ENCODE data around the gene GPR27.

DNA sequence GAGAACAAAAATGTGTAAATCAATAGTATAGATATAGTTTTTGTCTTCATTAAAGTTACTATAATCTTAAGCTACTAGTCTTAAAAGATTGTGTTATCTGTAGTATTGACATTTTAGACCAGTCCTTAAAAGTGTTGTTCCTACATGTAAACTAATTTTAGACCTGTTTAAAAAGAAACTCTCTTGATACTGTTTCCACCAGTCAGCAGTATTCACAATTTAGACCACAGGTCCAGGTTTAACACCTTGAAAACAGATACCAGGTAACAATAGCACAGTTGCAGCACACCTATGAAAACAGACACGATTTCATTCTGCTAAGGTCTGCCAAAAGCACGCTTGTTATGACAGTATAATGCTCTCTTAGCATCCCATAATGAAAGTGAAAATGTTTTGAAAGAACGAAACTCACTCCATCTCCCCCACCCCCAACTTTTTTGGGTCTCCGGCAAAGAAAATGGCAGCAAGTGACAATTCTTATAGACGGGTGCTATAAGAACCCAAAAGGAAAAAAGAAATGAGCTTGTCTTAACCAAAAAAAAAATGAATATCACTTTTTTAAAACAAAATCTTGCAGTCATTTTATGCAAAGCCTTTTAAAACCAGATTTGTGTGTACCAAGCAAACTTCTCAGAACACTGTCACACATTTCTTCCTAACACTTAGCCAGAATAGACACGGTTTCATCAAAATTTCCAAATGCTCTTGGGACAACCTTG is 30.0 kb upstream of the GPR27 start:
- TF ChIP-seq, protein P1, sequence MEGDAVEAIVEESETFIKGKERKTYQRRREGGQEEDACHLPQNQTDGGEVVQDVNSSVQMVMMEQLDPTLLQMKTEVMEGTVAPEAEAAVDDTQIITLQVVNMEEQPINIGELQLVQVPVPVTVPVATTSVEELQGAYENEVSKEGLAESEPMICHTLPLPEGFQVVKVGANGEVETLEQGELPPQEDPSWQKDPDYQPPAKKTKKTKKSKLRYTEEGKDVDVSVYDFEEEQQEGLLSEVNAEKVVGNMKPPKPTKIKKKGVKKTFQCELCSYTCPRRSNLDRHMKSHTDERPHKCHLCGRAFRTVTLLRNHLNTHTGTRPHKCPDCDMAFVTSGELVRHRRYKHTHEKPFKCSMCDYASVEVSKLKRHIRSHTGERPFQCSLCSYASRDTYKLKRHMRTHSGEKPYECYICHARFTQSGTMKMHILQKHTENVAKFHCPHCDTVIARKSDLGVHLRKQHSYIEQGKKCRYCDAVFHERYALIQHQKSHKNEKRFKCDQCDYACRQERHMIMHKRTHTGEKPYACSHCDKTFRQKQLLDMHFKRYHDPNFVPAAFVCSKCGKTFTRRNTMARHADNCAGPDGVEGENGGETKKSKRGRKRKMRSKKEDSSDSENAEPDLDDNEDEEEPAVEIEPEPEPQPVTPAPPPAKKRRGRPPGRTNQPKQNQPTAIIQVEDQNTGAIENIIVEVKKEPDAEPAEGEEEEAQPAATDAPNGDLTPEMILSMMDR (optimal IDR thresholded peaks at IDR 0.05 in 1 of 3, IDR thresholded peaks at IDR 0.05 in 1 of 3, conservative IDR thresholded peaks at IDR 0.05 in 1 of 3; ENCODE audit: extremely low read depth in 1 of 3, insufficient read depth in 2 of 3, low read length in 3 of 3) = no peak
- no peak for TF ChIP-seq EZH2 (IDR thresholded peaks at IDR 0.05; ENCODE audit: low read length)
